NCI-H1092 (cell line): ENCODE data around the gene TMEM186.
"Not testable (repeated sequence)": the region's sequence is repeated elsewhere in the genome, so short reads cannot be mapped to it uniquely, and the experiment has no call there.

Experiments used
- DNase-seq: peaks from one replicate; lab custom pipeline; 2025; lab: John Stamatoyannopoulos, UW

Gene TMEM186, protein sequence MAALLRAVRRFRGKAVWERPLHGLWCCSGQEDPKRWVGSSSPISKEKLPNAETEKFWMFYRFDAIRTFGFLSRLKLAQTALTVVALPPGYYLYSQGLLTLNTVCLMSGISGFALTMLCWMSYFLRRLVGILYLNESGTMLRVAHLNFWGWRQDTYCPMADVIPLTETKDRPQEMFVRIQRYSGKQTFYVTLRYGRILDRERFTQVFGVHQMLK

DNA sequence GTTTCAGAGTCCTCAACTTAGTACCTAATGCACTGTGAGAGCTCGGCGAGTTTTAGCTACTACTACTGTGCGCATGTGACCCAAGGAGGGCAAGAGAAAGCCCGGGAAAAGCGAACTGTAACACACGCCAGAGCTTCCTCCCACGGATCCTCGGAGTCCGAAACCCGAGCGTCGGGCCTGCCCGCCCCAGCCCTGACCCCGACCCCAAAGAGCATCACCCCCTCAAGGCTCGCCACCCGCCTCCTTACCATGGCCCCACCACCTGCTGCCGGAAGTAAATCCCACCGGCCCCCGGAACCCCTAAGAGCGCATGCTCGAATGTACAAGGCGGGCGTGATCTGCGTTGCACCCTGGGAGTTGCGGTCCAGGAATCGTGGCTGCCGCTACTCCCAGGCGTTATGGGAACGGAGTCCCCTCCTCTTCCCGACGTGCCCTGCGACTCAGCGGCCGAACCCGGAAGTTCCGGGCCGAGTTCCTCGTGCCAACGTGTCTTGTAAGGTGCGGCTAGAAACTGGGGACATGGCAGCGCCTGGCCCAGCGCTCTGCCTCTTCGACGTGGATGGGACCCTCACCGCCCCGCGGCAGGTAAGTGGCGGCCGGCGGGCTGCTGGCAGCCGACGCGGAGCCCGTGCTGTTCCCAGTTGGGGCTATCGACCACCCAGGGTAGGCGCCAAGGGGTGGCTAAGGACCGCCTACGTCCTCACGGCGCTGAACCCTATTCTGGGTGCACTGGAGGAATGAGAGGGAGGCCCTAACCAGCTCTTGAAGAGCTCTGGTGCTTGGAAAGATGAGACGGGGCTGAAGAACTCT, at the start of gene TMEM186, which contains the start of gene PMM2:
TSS of gene TMEM186 (minus strand) at position 276 of the 810 bp plus-strand sequence. CDS start at position 251, 25 bp downstream.
TSS of gene PMM2 (plus strand) at position 476 of the 810 bp plus-strand sequence. CDS start at position 520, 44 bp downstream.
- peak; percentile 93 for DNase-seq

DNA sequence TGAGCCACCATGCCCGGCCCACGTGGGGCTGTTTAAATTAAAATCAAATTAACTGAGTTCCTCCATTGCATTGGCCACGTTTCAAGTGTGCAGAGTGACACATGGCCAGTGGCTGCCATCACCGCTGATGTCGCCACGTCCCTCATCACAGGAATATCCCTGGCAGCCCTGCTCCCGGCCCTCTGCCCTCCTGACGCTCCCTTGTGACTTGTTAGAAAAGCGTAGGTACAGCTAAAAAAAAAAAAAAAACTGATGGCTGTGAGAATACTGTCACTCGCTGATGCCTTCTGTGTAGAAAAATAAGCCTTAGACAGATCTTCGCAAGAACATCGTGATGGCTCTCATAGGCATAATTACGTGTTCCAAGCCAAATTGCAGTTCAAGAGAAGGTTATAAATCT, 49.7 kb upstream of the TMEM186 start:
- no peak for DNase-seq

DNA sequence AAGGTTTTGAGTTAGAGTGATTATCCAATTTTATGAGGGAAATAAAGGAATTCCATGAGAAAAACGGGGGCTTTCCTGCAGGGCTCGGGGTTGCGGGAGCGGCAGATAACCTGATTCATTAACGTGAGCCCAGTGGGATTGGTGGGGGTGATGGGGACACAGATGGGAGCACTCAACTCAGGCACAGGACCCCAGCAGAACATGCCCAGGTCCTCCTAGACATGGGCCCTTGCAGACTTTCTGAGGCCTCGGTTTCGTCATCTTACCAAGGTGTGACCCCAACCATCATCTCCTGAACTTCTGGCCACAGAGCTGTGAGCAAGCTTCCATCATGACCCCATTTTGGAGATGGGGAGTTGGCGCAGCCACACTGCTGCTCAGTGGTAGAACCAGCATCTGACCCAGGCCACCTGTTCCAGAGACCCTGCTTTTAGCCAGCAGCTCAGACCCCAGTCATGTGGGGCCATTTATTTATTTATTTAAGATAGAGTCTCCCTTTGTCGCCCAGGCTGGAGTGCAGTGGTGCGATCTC, 49.0 kb upstream of the TMEM186 start:
- no peak for DNase-seq

DNA sequence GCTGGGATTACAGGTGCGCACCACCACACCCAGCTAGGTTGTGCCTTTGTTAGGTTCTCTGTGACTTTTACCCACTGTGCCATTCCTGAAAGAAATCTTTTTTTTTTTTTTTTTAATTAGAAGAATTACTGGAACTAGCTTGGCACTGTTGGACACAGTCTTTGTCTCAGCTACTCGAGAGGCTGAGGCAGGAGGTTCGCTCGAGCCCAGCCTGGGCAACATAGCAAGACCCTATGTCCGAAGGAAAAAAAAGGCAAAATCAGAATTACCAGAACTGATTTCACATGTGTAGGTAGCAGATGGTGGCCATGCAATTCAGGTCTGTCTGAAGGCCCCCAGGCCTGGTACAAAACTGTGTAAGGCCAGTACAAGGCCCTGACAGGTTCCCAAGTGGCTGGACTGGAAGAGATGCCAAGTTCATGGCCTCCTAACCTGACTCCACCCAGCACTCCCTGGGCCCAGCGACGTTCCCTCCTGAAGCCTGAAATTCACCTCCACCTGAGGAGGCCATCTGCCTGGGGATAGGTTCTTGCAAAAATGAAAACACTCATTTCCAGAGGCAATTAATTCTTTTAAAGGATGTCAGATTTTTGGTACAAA, 48.4 kb upstream of the TMEM186 start:
- no peak for DNase-seq

DNA sequence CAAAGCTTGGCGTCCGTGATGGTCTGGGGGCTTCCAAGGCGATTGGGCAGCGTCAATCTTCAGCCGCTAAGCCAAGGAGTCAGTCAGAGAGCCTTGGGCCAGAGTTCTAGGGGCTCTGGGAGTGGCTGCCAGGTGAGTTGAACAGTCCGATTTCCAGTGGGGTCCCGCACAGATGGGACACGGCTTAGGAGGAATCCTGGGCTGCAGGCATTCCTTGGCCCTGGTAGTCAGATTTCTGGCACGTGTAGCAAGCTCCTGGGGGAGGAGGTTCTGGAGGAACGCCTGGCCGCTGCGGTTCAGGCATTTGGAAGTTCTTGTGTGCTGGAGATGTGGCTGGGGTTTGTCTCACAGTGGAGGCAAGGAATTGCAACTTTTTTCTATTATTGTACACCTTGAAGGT, 45.9 kb upstream of the TMEM186 start:
- DNase-seq, result not testable (repeated sequence)

DNA sequence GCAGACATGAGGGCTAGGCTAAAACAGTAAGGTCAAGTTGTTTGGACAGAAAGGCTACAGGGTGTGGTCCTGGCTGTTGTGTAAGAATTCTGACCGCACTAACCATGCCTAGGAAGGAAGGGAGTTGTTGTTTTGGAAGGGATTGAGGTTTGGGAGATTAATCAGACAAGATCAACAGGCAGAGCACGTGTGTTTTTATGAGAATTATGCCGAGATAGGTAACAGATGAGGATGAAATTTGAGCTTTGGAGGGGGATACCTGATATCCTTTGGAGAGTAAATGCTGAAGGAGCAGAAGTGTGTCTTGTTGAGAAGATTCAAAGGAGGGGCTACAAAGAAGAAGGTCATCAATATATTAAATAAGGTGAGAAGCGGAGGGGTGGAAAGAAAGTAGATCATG, 44.6 kb upstream of the TMEM186 start:
- DNase-seq, result not testable (repeated sequence)

DNA sequence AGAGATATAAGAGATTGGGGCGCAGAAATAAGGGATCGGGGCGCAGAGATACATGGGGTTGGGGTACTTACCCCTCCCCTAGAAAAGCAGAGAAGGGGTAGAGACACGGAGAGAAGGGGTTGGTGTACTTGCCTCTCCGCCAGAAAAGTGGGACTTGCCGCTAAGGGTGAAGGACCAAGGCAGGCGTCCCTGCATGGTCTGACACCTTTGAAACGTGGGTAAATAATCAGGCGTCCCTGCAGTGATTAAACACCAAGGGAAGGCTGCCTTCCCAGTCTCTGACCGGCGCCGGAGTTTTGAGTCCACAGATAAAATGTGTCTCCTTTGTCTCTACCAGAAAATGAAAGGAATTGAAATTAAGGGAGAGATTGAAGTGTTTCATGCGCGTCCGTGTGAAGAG, 40.2 kb upstream of the TMEM186 start:
- not testable (repeated sequence) for DNase-seq

DNA sequence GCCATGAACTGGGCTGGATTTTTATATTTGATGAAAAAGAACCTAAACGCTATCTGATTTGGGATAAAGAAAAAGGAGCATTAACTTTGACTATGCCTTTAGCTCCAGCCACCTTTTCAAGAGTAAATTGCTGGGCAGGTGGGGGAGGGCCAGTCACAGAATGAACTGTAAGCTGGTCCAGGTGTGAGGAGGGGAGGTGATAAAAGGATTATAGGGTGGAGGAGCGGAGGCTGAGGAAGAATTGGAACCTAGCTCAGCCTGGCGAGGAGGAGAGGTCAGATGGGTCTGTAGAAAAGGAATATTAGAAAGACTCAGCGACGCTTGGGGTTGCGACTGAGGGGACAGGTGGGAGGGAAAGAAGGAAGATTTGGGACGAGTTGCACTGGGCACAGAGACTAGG, 39.4 kb upstream of the TMEM186 start:
- DNase-seq, result not testable (repeated sequence)

DNA sequence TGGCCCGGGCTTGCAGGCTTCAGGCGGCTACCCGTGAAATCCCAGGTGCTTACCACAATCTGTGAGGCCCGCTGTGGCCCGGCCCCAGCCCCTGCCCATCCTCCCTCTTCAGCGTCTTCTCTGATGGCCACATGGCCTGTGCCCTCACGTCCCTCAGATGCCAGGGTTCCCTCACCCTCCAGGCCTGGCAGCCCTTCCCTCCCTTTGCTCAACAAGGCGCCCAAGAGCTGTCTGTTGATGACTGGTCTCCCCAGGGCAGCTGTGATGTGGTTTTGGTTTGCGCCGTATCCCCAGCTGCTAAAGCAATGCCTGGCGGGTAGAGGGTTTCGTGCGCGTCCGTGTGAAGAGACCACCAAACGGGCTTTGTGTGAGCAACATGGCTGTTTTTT, 35.3 kb upstream of the TMEM186 start:
- DNase-seq, result no peak

DNA sequence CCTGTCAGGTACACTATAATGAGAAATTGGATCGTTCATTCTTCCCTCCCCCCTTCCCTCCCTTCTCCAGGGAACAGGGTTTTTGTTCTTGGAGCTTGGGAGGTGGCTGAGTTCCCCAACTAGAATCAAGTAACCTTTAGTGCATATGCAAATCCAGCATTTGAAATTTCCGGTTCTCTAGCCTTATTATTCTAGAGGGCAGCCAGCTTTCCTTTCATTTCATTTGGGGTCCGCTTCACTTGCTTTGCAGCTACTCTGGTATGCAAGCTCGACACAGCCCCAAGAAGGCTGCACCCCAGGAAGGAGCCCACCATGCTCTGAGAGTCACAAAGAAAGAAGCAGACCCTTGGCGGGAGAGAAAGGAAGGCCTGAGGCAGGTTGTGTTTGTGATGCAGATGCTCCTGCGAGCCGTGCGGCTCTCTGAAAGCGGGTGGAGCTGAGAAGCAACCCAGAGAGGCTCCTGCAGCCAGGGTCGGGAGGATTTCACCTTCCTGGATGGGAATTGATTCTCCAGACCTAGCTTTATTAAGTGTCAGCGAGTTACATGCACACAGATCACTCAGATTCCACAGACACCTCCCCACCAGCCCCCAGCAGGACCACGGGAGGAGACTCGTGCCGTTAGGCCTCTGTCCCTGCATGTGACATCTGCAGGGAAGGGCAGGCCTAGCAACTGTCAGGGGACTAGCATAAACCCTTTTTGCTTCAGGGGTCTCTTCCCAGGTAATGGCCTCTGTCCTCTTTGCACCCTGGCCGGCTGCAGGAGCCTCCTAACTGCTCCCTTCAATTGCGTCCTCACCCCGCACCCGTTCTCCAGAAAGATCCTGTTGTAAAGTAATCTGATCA, 34.7 kb upstream of the TMEM186 start:
- DNase-seq, result no peak

DNA sequence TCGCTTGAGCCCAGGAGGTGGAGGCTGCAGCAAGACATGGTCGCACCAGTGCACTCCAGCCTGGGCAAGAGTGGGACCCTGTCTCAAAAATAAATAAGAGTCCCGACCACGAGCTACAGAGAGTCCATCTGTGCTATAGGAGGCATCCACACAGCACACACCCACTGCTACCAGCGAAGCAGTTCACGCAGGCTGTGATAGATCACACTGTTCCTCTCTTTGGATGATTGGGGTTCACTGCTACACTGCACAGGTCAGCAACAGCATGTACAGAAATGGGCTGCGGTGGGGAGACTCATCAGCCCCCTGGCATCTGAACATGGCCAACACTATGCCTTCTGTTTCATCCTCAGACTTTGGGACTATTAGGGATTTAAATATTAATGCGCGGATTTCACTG, 34.0 kb upstream of the TMEM186 start:
- DNase-seq, result no peak

DNA sequence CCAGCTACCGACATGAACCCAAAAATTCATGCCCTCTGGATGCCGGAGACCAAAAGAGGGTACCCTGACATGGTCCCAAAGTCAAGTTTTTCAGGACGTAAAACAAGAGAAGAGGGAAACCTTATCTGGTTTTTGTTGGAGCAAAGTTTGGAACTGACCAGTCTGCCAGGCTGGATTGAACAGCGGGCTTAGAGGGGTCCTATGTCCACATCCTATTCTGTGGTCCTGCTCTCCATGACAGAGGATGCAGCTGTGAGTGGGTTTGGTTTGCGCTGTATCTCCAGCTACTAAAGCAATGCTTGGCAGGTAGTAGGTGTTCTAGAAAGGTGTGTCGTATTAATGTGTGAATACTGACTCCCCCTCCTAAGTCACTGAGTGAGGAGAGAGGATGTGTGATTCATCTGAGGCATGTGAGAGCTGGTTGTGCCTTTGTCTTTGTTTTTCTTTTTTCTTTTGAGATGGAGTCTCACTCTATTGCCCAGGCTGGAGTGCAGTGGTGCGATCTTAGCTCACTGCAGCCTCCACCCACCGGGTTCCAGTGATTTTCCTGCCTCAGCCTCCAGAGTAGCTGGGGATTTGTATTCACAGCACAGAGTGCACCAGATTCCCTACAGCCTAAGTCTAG, 31.2 kb upstream of the TMEM186 start:
- no peak for DNase-seq

DNA sequence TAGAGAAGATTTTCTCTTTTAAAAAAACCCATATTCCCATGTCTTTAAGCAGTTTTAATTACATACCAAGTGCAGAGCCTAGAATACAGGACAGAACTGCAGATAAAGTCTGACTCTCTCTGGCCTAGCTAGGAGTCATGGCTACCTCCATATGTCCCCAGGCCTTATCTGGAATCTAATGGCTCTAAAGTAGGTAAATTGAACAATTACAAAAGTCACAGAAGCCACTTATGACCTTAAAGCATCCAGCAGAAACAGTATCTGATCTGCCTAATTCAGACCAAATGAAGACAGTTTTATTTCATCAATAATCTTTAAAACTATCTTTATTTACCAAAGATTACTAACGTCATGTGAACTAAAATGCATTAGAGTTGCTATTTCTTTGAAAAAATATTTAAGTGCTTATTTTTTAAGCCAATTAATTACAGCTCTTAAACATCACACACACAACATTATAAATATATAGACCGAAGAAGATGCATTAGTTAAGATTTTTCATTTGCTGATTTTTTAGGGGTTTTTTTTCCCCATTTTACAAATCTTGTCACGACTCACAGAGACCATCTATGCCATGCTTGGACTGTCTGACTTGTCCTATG, 28.9 kb upstream of the TMEM186 start:
- DNase-seq, result no peak

DNA sequence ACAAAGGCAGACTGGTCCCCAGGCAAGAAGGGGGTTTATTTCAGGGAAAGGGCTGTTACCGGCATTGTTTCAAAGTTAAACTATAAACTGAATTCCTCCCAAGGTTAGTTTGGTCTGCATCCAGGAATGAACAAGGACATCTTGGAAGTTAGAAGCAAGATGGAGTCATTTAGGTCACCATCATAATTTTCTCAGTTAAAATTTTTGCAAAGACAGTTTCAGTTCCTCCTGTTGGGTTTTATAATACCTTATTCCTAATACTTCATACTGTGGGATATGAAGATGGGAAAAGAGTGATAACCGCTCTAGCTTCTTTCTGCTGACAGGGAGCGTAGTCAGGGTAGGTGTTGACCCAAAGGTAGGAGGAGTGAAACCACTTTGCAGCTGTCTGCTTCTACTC, 25.0 kb upstream of the TMEM186 start:
- DNase-seq, result no peak

DNA sequence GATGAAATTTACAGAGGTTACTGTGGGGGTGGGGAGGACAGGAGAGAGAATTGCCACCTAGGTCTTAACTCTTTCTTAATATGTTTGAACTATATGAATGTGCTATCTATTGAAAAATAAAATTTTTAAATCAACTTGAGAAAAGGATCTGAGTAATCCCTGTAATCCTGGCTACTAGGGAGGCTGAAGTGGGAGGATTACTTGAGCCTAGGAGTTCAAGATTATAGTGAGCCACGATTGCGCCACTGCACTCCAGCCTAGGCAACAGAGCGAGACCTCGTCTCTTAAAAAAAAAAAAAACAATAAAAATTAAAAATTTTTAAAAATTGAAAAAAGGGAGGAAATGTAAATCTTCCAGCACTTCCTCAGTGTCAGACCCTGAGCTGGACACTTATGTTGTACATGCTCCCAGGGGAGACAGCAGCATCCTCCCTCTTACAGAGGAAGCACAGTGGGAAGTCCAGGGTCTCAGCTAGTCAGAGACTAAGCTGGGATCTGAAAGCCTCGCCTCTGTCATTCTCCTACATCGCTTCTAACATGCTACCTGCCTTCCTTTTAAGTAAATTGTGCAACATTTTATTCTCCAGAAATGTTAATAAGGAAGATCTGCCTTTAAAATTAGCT, 22.1 kb upstream of the TMEM186 start:
- DNase-seq, result no peak

DNA sequence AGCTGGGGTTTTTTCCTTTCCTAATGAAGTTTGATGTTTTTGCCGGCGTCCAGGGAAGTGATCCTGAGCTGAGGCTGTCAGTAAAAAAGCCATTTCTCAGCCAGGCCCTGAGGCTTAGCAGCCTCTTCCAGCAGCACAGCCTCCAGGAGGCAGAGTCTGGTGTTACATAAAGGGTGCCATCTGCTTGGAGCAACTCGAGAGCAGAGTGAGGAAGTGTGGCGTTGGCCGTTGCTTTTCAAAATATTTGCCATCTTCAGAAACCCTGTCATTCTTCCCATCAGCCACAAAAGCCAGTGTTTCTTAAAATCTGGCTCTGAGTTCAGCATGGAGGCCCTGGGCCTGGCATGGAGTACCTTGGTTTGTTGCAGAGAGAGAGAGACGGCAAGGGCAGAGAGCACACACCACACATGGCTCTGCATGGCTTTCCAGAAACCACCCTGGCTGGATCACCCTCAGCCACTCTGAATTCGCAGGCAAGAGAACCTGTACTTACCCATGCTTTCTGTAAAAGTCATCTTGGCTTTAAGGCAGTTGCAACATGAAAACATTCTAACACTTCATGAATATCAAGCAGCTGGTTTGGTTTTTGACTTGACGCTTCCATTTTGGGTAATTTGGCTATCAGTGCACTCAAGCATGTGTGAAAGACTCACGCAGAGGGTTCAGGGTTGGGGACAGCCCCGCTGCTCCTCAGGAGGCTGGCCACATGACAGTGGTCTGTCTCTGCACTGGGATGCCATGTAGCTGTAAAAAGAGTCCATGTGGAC, 21.2 kb upstream of the TMEM186 start:
- DNase-seq, result no peak

DNA sequence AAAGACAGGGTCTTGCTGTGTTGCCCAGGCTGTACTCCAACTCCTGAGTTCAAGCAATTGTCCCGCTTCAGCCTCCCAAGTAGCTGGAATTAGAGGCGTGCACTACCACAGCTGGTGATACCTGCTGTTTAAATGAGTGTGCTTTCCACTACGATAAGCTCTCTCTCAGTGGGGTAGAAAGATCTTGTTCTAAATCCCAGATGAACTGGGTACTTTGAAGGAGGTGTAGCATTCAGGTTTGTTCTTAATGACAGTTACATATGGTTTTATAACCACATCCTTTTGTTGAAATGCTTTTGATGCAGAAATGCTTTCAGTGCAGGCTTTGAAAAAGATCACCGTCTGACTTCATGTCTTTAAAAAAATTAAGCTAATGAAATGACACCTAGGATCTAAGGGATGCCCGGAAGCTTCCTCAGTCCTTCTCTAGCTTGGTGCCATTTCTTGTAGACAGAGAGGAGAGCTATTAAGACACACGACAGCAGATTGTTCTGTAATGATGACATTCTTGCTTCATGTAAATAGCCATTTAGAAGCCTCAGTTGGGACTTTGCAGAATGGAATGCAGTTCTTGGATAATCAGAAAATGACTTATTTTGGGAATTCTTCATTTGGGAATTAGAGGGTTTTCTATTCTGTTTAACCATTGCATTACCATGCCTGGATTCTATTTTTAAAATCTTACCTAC, 19.7 kb upstream of the TMEM186 start:
- no peak for DNase-seq

DNA sequence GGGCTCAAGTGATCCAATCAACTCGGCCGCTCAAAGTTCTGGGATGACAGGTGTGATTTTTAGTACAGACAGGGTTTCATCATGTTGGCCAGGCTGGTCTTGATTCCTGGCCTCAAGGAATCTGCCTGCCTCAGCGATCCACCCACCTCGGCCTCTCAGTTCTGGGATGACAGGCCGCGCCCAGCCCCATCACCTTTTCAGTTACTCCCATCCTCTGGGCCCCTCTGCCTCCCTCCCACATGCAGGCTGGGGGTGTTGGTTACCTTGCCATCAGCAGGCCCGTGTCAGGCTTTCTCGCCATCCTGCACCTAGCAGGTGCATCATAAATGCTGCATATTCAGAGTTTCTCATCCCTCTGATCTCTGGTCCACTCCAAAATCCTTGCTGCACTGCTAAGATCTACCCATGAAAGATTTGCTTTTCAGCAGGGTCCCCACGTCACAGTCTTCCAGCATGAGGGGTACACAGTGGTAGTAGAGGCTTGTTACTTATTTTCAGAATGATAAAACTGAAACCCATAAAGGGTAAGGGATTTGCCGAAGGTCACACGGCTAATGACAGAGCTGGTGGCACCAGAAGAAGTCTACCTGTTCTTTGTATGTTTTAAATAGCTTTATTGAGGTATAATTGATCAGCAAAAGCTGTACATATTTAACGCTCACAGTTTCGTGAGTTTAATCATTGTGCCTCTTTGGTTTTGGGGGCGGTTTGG, 16.8 kb upstream of the TMEM186 start:
- DNase-seq, result no peak
